Measurements from ENCODE around the gene ELMO1.

DNA sequence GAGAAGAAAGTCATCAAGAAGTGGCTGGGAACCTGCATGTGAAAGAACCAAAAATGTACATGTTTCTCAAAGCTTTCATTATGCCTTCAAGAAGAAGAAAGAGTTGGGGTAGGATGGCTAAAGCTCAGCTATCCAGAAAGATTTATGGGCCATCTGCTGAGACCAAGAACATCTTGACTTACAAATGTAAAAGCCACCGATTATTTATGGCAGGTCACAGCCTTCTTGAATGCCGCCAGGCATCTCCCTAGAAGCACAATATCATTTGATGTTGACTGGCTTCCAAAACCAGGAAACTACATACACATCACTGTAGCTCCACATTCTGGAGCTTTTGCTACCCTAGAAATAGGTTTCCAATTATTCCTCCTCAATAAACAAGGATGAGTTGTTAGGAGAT lies 470.2 kb downstream of the ELMO1 start:
- TF ChIP-seq, protein P1, sequence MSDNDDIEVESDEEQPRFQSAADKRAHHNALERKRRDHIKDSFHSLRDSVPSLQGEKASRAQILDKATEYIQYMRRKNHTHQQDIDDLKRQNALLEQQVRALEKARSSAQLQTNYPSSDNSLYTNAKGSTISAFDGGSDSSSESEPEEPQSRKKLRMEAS (IDR thresholded peaks at IDR 0.05; ENCODE audit: low read depth, low read length) = no peak
- TF ChIP-seq, protein P2, sequence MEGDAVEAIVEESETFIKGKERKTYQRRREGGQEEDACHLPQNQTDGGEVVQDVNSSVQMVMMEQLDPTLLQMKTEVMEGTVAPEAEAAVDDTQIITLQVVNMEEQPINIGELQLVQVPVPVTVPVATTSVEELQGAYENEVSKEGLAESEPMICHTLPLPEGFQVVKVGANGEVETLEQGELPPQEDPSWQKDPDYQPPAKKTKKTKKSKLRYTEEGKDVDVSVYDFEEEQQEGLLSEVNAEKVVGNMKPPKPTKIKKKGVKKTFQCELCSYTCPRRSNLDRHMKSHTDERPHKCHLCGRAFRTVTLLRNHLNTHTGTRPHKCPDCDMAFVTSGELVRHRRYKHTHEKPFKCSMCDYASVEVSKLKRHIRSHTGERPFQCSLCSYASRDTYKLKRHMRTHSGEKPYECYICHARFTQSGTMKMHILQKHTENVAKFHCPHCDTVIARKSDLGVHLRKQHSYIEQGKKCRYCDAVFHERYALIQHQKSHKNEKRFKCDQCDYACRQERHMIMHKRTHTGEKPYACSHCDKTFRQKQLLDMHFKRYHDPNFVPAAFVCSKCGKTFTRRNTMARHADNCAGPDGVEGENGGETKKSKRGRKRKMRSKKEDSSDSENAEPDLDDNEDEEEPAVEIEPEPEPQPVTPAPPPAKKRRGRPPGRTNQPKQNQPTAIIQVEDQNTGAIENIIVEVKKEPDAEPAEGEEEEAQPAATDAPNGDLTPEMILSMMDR (IDR thresholded peaks at IDR 0.05; ENCODE audit: low read depth, low read length) = no peak
- TF ChIP-seq POLR2A (IDR thresholded peaks at IDR 0.05; ENCODE audit: extremely low read depth, insufficient read length) (no peak), MYC (IDR thresholded peaks at IDR 0.05; ENCODE audit: low read depth, low read length) (no peak)

All from NB4 (cell line).